HepG2 (cell line): Measurements from ENCODE around the gene SAPCD2. TPM values are rescaled to one million over a fixed set of nuclear protein-coding genes. Genes with fewer than 3 reads are reported as not detected.

Source experiments
- CBX2 ChIP-seq, 2 experiments: fragments of 200-600 bp in 1 of 2; sonication (generic); formaldehyde crosslinking in 1 of 2; IDR thresholded peaks; 2 replicates each; pipeline versions ENCODE4 v1.7.0 to v1.8.1; 2018 to 2022; ENCODE audit warnings: low read depth in 2 of 2, low read length in 1 of 2, mild to moderate bottlenecking in 1 of 2, missing genetic modification reagents in 1 of 2
- FOSL2 ChIP-seq: sonication (generic); formaldehyde crosslinking; IDR thresholded peaks from 2 replicates; pipeline ENCODE4 v1.4.0; 2020; ENCODE audit warnings: missing genetic modification reagents
- FOXO1 ChIP-seq: sonication (generic); formaldehyde crosslinking; IDR thresholded peaks from 2 replicates; pipeline ENCODE4 v1.4.0; 2020; ENCODE audit warnings: missing genetic modification reagents
- HES4 ChIP-seq: sonication (generic); formaldehyde crosslinking; IDR thresholded peaks from 2 replicates; pipeline ENCODE4 v1.9.0; 2021; ENCODE audit warnings: mild to moderate bottlenecking, missing genetic modification reagents, borderline replicate concordance
- KDM1A ChIP-seq: IDR thresholded peaks from 2 replicates; pipeline ENCODE4 v1.6.1; 2016; ENCODE audit warnings: missing compliant biosample characterization
- MEF2D ChIP-seq: sonication (generic); formaldehyde crosslinking; IDR thresholded peaks from 2 replicates; pipeline ENCODE4 v1.5.1; 2020; ENCODE audit warnings: mild to moderate bottlenecking, missing genetic modification reagents
- NAIF1 ChIP-seq: sonication (generic); formaldehyde crosslinking; IDR thresholded peaks from 2 replicates; pipeline ENCODE4 v1.5.0; 2020; ENCODE audit warnings: mild to moderate bottlenecking, missing genetic modification reagents, borderline replicate concordance
- NFE2L1 ChIP-seq: sonication (generic); formaldehyde crosslinking; IDR thresholded peaks from 2 replicates; pipeline ENCODE4 v1.4.0; 2020; ENCODE audit warnings: missing genetic modification reagents, mild to moderate bottlenecking, borderline replicate concordance
- PHF21A ChIP-seq: sonication (generic); formaldehyde crosslinking; IDR thresholded peaks from 2 replicates; pipeline ENCODE4 v1.5.0; 2020; ENCODE audit warnings: mild to moderate bottlenecking, missing genetic modification reagents
- RFXANK ChIP-seq: IDR thresholded peaks from 2 replicates; pipeline ENCODE4 v1.6.1; 2016
- SMARCC2 ChIP-seq: fragments of 450-650 bp; IDR thresholded peaks from 2 replicates; pipeline ENCODE4 v1.6.1; 2017; ENCODE audit warnings: antibody characterized with exemption, mild to moderate bottlenecking
- SRSF4 ChIP-seq: fragments of 200-400 bp; formaldehyde crosslinking; IDR thresholded peaks from one replicate; pipeline ENCODE4 v1.6.1; 2018; ENCODE audit warnings: mild to moderate bottlenecking, low read depth, low read length, moderate library complexity; ENCODE audit not compliant: poor library complexity, severe bottlenecking
- TCF7 ChIP-seq: sonication (generic); IDR thresholded peaks from 2 replicates; pipeline ENCODE4 v1.6.1; 2016; ENCODE audit warnings: antibody characterized with exemption, low read depth
- YY1 ChIP-seq: IDR thresholded peaks from 2 replicates; pipeline ENCODE4 v1.6.1; 2011; ENCODE audit warnings: low read length, low read depth, moderate library complexity, mild to moderate bottlenecking; ENCODE audit not compliant: insufficient read depth, insufficient replicate concordance
- ZEB1 ChIP-seq: IDR thresholded peaks from 2 replicates; pipeline ENCODE4 v1.6.1; 2012; ENCODE audit warnings: mild to moderate bottlenecking, low read depth, inconsistent platforms; ENCODE audit not compliant: insufficient replicate concordance
- ZNF180 ChIP-seq: sonication (generic); formaldehyde crosslinking; IDR thresholded peaks from 2 replicates; pipeline ENCODE4 v1.4.0; 2020; ENCODE audit warnings: low read depth, missing genetic modification reagents, borderline replicate concordance
- ZNF292 ChIP-seq: sonication (generic); formaldehyde crosslinking; IDR thresholded peaks from 2 replicates; pipeline ENCODE4 v1.8.1; 2022; ENCODE audit warnings: mild to moderate bottlenecking, low read depth, missing genetic modification reagents, borderline replicate concordance
- ZNF546 ChIP-seq: sonication (generic); formaldehyde crosslinking; conservative IDR thresholded peaks from 2 replicates; pipeline ENCODE4 v1.8.1; 2023; ENCODE audit warnings: mild to moderate bottlenecking, missing genetic modification reagents
- ZNF609 ChIP-seq: sonication (generic); formaldehyde crosslinking; IDR thresholded peaks from 2 replicates; pipeline ENCODE4 v1.4.0; 2020; ENCODE audit warnings: mild to moderate bottlenecking, missing genetic modification reagents, borderline replicate concordance
- ZNF614 ChIP-seq: IDR thresholded peaks from 2 replicates; pipeline ENCODE4 v1.6.1; 2018; ENCODE audit warnings: missing biosample characterization, missing genetic modification reagents, inconsistent platforms, borderline replicate concordance
- polyA plus RNA-seq, 8 experiments: library from polyadenylated mRNA; depleted of rRNA in 3 of 8; stranded (reverse) in 7 of 8; unstranded in 1 of 8; fragments of >200 nt; fragmentation: Illumina TruSeq in 4 of 8; extraction: Trizol in 4 of 8; gene quantifications; 2 replicates each; pipeline versions ENCODE4 v1.2.1 to v1.2.3, GENCODE V29; 2011 to 2016; ENCODE audit warnings: low read depth in 4 of 8, missing spikeins in 1 of 8, mixed read lengths in 1 of 8; ENCODE audit not compliant: insufficient read depth in 1 of 8
- total RNA-seq, 5 experiments: library from RNA; depleted of rRNA; stranded (reverse); fragments of >200 nt; fragmentation: Illumina TruSeq; extraction: Trizol; gene quantifications; 2 replicates each; pipeline ENCODE4 v1.2.3, GENCODE V29; 2016; ENCODE audit warnings: low read depth in 1 of 5
- TF ChIP-seq, protein P1 (sequence below): sonication (generic); formaldehyde crosslinking; IDR thresholded peaks from 2 replicates; pipeline ENCODE4 v1.4.0; 2020; ENCODE audit warnings: low read depth, mild to moderate bottlenecking, missing genetic modification reagents
- TF ChIP-seq, protein P2 (sequence below): sonication (generic); formaldehyde crosslinking; IDR thresholded peaks from 2 replicates; pipeline ENCODE4 v1.5.0; 2020; ENCODE audit warnings: missing genetic modification reagents

SAPCD2 gene
- total and polyA plus RNA-seq, 2 of the 13 experiments (the other 11 are each of a cell fraction or from before 2014, with no cell fraction given), result 21.9 to 42.8 TPM

GRCh38 chr9:137055385-137056364 is 14.7 kb downstream of the SAPCD2 start (continued):
- peak; percentile 36; the same call in 1 of the 2 replicates for TF ChIP-seq ZNF614 (CRISPR knock-in tag)
- TF ChIP-seq SRSF4, result no peak
- 0 out of 2 replicates have a peak, but pooled peaks have one; percentile 6 for TF ChIP-seq FOSL2 (CRISPR knock-in tag)
- TF ChIP-seq KDM1A (CRISPR knock-in tag), result 0 out of 2 replicates have a peak, but pooled peaks have one; percentile 15
- TF ChIP-seq ZEB1, result no peak
- TF ChIP-seq ZNF292 (CRISPR knock-in tag), result peak; percentile 86; the same call in 1 of the 2 replicates
- no peak for TF ChIP-seq CBX2 (IDR thresholded peaks at IDR 0.05; ENCODE audit: low read depth, low read length)
- TF ChIP-seq CBX2 (CRISPR knock-in tag; IDR thresholded peaks at IDR 0.05; ENCODE audit: low read depth), result no peak
- TF ChIP-seq ZNF609, result no peak; the same call in 1 of the 2 replicates
- TF ChIP-seq SMARCC2, result no peak
- TF ChIP-seq TCF7, result no peak
- TF ChIP-seq ZNF180 (CRISPR knock-in tag), result no peak
- no peak for TF ChIP-seq NFE2L1 (CRISPR knock-in tag)
- no peak for TF ChIP-seq NAIF1 (CRISPR knock-in tag)
- TF ChIP-seq HES4 (CRISPR knock-in tag), result no peak
- no peak for TF ChIP-seq FOXO1 (CRISPR knock-in tag)
- peak; percentile 91 for TF ChIP-seq PHF21A (CRISPR knock-in tag)
- TF ChIP-seq MEF2D (CRISPR knock-in tag), result no peak
- TF ChIP-seq, protein P1, sequence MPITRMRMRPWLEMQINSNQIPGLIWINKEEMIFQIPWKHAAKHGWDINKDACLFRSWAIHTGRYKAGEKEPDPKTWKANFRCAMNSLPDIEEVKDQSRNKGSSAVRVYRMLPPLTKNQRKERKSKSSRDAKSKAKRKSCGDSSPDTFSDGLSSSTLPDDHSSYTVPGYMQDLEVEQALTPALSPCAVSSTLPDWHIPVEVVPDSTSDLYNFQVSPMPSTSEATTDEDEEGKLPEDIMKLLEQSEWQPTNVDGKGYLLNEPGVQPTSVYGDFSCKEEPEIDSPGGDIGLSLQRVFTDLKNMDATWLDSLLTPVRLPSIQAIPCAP, result no peak
- no peak for TF ChIP-seq RFXANK
- TF ChIP-seq YY1, result peak; percentile 57
- TF ChIP-seq, protein P2, sequence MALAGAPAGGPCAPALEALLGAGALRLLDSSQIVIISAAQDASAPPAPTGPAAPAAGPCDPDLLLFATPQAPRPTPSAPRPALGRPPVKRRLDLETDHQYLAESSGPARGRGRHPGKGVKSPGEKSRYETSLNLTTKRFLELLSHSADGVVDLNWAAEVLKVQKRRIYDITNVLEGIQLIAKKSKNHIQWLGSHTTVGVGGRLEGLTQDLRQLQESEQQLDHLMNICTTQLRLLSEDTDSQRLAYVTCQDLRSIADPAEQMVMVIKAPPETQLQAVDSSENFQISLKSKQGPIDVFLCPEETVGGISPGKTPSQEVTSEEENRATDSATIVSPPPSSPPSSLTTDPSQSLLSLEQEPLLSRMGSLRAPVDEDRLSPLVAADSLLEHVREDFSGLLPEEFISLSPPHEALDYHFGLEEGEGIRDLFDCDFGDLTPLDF (CRISPR knock-in tag), result no peak
- TF ChIP-seq ZNF546 (CRISPR knock-in tag), result no peak
